Posterior cingulate gyrus (tissue), 11 donors: ENCODE data around the gene PRKCE.

Experiments used
- DNase-seq, 10 donors: peaks; one replicate each; pipeline versions ENCODE4 v3.0.0 to v3.0.0-alpha.2; 2020 to 2021; ENCODE audit warnings: mixed read lengths in 3 of 10
- intact Hi-C: fragments of 100-400 bp; cut with DNase I; formaldehyde crosslinking; loops from one replicate; pipeline ENCODE4 v1.15.1; 2023

The PRKCE gene

GRCh38 chr2:45769056-45769455, 117.6 kb downstream of the PRKCE start:
- DNase-seq, result no peak
- intact Hi-C loops, result loop anchor here (10.0 kb wide), 1 partner anchor 74 kb away; no protein-coding TSS in a partner anchor

- intact Hi-C loops, result loop anchor here (10.0 kb wide), 1 partner anchor 75 kb away; no protein-coding TSS in a partner anchor
- peak in 5 of 10 donors; percentile 31 to 87 (median 78) for DNase-seq
Observed at GRCh38 chr2:45769854-45770576, 118.5 kb downstream of the PRKCE start.

GRCh38 chr2:45770811-45771210, 119.3 kb downstream of the PRKCE start:
- intact Hi-C loops, result no loop called here
- DNase-seq, result no peak

GRCh38 chr2:45771261-45771660, 119.8 kb downstream of the PRKCE start:
- peak; percentile 19 to 92 (median 41) for DNase-seq
- intact Hi-C loops, result no loop called here

- intact Hi-C loops, result no loop called here
- DNase-seq, result no peak
Observed at GRCh38 chr2:45772038-45772437, 120.6 kb downstream of the PRKCE start.

- DNase-seq, result no peak
- intact Hi-C loops, result no loop called here
Observed at GRCh38 chr2:45773909-45774308, 122.4 kb downstream of the PRKCE start.

- intact Hi-C loops, result no loop called here
- no peak for DNase-seq
Observed at GRCh38 chr2:45774688-45775244, 123.3 kb downstream of the PRKCE start.

GRCh38 chr2:45776160-45776955, 124.9 kb downstream of the PRKCE start:
- intact Hi-C loops, result no loop called here
- DNase-seq, result no peak

GRCh38 chr2:45777996-45778719, 126.7 kb downstream of the PRKCE start:
- DNase-seq, result no peak
- intact Hi-C loops, result loop anchor here (1.0 to 2.0 kb wide), 2 partner anchors 135 to 159 kb away; no protein-coding TSS in a partner anchor

- intact Hi-C loops, result loop anchor here (1.0 to 2.0 kb wide), 2 partner anchors 135 to 158 kb away; no protein-coding TSS in a partner anchor
- peak in 4 of 10 donors; percentile 41 to 63 (median 46) for DNase-seq
Observed at GRCh38 chr2:45778720-45779171, 127.3 kb downstream of the PRKCE start.

GRCh38 chr2:45780541-45781463, 129.3 kb downstream of the PRKCE start:
- no peak for DNase-seq
- intact Hi-C loops, result no loop called here

- intact Hi-C loops, result no loop called here
Observed at GRCh38 chr2:45781464-45781811, 130.0 kb downstream of the PRKCE start.

GRCh38 chr2:45782436-45782835, 131.0 kb downstream of the PRKCE start:
- DNase-seq, result no peak
- intact Hi-C loops, result no loop called here

More at GRCh38 chr2:45781464-45781811, 130.0 kb downstream of the PRKCE start:
- no peak for DNase-seq

GRCh38 chr2:45782986-45783385, 131.5 kb downstream of the PRKCE start:
- peak in 2 of 10 donors; percentile 43 to 84 for DNase-seq
- intact Hi-C loops, result no loop called here

- DNase-seq, result no peak
- intact Hi-C loops, result no loop called here
Observed at GRCh38 chr2:45786030-45786835, 134.8 kb downstream of the PRKCE start.

- intact Hi-C loops, result no loop called here
- DNase-seq, result no peak
Observed at GRCh38 chr2:45786836-45787357, 135.4 kb downstream of the PRKCE start.

GRCh38 chr2:45788401-45788800, 136.9 kb downstream of the PRKCE start:
- no peak for DNase-seq
- intact Hi-C loops, result no loop called here

- intact Hi-C loops, result no loop called here
- no peak for DNase-seq
Observed at GRCh38 chr2:45789317-45789716, 137.8 kb downstream of the PRKCE start.
